HUES64 (cell line): ENCODE results near the gene SLC28A1.

Source experiments
- H3K27ac ChIP-seq: 2 replicates; pipeline ENCODE4 v1.7.0; 2013; ENCODE audit warnings: low read depth, low read length, inconsistent platforms
- H3K27me3 ChIP-seq: 2 replicates; pipeline ENCODE4 v1.6.1; 2013; ENCODE audit warnings: mild to moderate bottlenecking, low read length; ENCODE audit not compliant: insufficient read depth
- H3K36me3 ChIP-seq: 2 replicates; pipeline ENCODE4 v1.6.1; 2013; ENCODE audit warnings: mild to moderate bottlenecking, low read length; ENCODE audit not compliant: insufficient read depth
- H3K4me1 ChIP-seq: 2 replicates; pipeline ENCODE4 v1.6.1; 2013; ENCODE audit warnings: mild to moderate bottlenecking, low read length, moderate library complexity; ENCODE audit not compliant: insufficient read depth
- H3K4me3 ChIP-seq: 2 replicates; pipeline ENCODE4 v1.5.1; 2013; ENCODE audit warnings: mild to moderate bottlenecking, low read length, moderate library complexity
- H3K9ac ChIP-seq: 2 replicates; pipeline ENCODE4 v1.6.1; 2013; ENCODE audit warnings: mild to moderate bottlenecking, low read depth, low read length
- H3K9me3 ChIP-seq: 2 replicates; pipeline ENCODE4 v1.6.1; 2013; ENCODE audit warnings: low read depth, low read length; ENCODE audit not compliant: insufficient read depth
- WGBS: fragments of 150-250, 120-280 bp; methylation state at CpG from one replicate; pipeline ENCODE4 v1.1.7; 2013; ENCODE audit warnings: missing lambda C conversion rate; 5-methylcytosine and 5-hydroxymethylcytosine counted together

The SLC28A1 gene

DNA sequence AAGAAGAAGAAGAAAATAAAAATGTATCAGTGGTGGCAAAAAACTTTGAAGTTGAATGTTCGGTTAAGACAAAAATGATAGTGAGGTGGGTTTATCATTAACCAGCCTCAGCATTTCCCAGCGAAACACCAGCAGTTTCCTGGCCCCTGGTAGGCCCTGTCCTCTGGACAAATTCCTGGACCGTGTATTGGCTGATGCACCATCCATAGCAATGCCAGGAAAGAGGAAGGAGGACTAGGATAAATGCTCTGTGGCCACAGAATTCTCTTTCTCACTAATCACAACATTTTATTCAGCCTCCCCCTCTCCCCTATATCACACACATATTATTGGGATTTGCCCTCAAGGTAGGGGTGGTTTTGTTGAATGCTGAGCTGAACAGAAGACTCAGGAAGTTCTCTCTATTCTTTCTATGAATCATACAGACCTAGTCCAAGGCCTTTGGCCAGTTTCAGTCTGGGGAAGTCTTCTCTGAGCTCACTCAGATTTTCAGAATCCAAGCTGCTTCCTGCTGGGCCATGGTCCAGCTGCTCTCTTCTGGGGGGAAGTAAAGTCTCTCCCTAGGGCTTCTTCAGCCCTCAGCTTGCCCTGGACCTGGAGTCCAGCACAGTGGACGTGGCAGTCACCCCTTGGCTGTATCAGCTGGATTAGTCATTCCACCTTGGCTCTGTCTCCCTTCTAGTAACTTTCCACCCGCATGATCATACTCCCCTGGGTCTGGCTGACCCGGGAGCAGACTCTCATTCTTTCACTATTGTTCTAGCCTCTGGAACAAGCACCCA is 27.6 kb downstream of the SLC28A1 start:
- WGBS: 85% methylated on average over 6 of the region's 6 CpGs
- peaks cover 9% of the 10 kb centered on the region; the same call in 1 of the 2 replicates for H3K4me1 ChIP-seq
- H3K9ac ChIP-seq: no peak overlapping the region
- no peak overlapping the region for H3K27ac ChIP-seq
- no peaks in the 10 kb centered on the region for H3K36me3 ChIP-seq
- H3K9me3 ChIP-seq: no peaks in the 10 kb centered on the region
- no peaks in the 10 kb centered on the region for H3K27me3 ChIP-seq
- no peak overlapping the region for H3K4me3 ChIP-seq

DNA sequence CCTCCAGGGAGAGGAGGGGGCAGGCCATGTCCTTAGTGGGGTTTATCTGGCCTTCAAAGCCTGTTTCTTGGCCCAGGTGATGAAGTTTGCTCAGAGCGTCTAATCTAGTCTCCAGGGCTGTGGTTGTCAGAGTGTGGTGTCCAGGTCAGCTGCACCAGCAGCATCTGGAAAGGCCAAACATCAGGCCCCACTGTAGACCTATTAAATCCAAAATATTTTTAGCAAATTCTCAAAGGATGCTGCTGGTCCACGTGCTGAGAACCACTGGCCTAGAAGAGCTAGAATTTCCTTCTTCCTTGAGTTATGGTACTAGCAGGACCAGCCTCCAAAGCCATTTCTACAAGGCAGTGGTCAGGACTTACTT is 28.9 kb downstream of the SLC28A1 start:
- H3K4me1 ChIP-seq: peaks cover 9% of the 10 kb centered on the region; the same call in 1 of the 2 replicates
- H3K36me3 ChIP-seq: no peaks in the 10 kb centered on the region
- no peak overlapping the region for H3K9ac ChIP-seq
- H3K27me3 ChIP-seq: no peaks in the 10 kb centered on the region
- H3K27ac ChIP-seq: no peak overlapping the region
- H3K9me3 ChIP-seq: no peaks in the 10 kb centered on the region
- H3K4me3 ChIP-seq: no peak overlapping the region
- 89% methylated on average over 2 of the region's 2 CpGs for WGBS

DNA sequence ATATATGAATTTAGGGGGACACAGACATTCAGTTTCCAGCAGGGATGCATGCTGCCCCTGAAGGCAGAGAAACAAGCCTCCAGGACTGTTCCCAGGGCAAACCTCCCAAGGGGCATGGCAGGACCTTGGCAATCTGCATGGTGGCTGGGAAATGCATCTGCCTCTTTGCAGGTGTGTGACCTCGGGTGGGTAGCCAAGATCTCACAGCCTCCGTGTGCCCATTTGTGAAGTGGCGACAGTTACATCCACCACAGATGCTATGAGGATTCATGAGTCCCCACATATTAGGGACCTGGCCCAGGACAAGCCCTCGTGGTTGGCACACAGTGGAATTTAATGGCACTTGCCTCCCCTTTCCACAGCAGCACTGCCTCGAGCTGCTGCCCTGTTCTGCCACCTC is 29.9 kb downstream of the SLC28A1 start:
- H3K9me3 ChIP-seq: no peaks in the 10 kb centered on the region
- no peaks in the 10 kb centered on the region for H3K36me3 ChIP-seq
- H3K9ac ChIP-seq: no peak overlapping the region
- H3K27ac ChIP-seq: no peak overlapping the region
- H3K27me3 ChIP-seq: no peaks in the 10 kb centered on the region
- H3K4me3 ChIP-seq: no peak overlapping the region
- peaks cover 9% of the 10 kb centered on the region; the same call in 1 of the 2 replicates for H3K4me1 ChIP-seq
- WGBS: 86% methylated on average over 5 of the region's 5 CpGs

DNA sequence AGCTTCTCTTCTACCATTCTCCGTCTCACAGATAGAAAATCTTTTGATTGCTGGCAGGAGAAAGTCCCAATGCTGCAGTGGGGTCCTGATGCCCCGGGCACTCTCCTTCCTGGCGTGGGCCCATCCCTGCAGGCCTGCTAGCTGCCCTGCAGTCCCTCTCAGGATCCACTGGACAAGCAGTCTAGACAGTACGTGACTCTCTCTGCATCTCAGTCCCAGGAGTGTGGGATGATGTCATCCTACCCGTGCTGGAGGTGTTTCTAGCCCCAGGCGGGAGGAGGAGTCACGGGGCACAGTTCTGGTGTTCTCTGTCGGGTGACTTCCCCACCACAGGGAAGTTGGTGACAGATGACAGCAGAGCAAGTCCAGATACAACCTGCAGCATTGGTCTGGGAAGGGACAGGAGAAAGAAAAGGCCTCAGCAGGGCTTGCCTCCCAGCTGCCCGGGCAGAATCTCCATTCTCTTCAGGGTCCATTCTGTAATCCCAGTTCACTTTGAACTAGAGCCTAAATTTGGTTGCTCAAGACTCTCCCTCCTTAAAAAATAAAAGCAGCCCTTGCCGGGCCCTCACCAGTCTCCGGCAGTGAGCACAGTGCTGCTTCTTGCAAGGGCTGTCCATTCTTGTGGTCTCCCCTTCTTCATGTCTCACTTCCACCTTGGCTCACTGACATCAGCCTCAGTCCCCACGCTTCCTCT is 30.6 kb downstream of the SLC28A1 start:
- H3K9ac ChIP-seq: no peak overlapping the region
- WGBS: 66% methylated on average over 12 of the region's 12 CpGs
- no peaks in the 10 kb centered on the region for H3K27me3 ChIP-seq
- no peaks in the 10 kb centered on the region for H3K9me3 ChIP-seq
- H3K4me3 ChIP-seq: no peak overlapping the region
- no peaks in the 10 kb centered on the region for H3K36me3 ChIP-seq
- H3K27ac ChIP-seq: no peak overlapping the region
- peaks cover 9% of the 10 kb centered on the region; the same call in 1 of the 2 replicates for H3K4me1 ChIP-seq

DNA sequence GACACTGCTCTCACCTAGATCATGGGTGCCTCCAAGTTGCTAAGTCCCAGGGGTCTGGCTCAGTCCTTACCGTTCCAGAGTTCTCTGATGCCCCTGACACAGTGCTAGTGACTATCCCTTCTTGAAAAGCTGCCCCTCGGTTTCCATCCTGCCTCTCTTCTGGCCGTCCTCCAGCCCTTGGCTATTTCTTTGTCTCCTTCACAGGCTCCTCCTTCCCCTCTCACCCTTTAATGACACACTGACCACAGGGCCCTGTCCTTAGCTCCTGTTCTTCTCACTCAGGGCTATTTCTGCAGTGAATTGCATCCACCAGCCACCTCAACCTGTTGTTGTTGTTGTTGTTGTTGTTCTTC is 31.1 kb downstream of the SLC28A1 start:
- no peak overlapping the region for H3K4me3 ChIP-seq
- no peak overlapping the region for H3K27ac ChIP-seq
- 79% methylated on average over 3 of the region's 3 CpGs for WGBS

DNA sequence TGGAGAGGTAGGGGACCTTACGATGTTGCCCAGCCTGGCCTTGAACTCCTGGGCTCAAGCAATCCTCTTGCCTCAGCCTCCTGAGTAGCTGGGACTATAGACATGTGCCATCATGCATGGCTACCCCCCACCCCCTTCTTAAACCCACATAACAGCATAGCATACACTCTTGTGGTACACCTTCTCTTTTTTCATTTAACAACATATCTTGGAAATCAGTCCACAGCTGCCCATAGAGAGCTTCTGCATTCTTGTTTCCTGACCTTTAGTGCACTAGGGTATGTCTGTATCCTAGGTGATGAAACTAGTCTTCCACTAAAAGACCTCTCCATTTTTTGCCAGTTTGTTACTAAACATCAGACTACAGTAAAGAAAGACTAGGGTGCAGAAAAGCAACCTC is 33.0 kb downstream of the SLC28A1 start:
- Histone ChIP-seq H3K4me1 (peaks cover 9% of the 10 kb centered on the region; the same call in 1 of the 2 replicates), H3K9ac (no peak overlapping the region)
- WGBS: 92% methylated on average over 1 of the region's 1 CpG

More for the DNA sequence above, 31.1 kb downstream of the SLC28A1 start:
- peaks cover 9% of the 10 kb centered on the region; the same call in 1 of the 2 replicates for H3K4me1 ChIP-seq
- H3K36me3 ChIP-seq: no peaks in the 10 kb centered on the region
- H3K9me3 ChIP-seq: no peaks in the 10 kb centered on the region
- no peaks in the 10 kb centered on the region for H3K27me3 ChIP-seq
- no peak overlapping the region for H3K9ac ChIP-seq

DNA sequence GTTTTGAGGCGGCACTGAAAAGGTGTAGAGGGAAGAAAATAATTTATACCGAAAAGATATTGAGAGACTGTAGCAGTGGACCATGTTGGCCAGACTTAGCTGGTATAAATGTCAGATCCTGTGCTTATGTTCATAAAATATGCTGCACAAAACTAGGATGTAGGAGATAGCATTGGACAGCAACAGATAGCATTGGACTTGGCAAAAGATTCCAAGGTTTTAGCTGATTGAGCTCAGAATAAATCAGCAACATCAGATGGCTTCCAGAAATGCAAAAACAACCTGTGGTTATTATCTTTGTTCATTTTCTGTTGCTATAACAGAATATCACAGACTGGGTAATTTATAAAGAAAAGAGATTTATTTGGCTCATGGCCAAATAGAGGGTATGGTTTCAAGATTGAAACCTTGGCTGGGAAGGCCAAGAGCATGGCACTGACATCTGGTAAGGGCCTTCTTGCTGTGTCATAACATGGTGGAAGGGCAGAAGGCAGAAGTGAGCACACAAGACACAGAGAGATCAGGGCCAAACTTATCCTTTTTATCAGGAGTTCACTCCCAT is 34.7 kb downstream of the SLC28A1 start:
- Histone ChIP-seq H3K9me3 (no peaks in the 10 kb centered on the region), H3K4me1 (peaks cover 9% of the 10 kb centered on the region; the same call in 1 of the 2 replicates), H3K36me3 (no peaks in the 10 kb centered on the region), H3K4me3 (no peak overlapping the region), H3K27ac (no peak overlapping the region), H3K9ac (no peak overlapping the region), H3K27me3 (no peaks in the 10 kb centered on the region)
- 91% methylated on average over 2 of the region's 2 CpGs for WGBS

More for the DNA sequence above, 33.0 kb downstream of the SLC28A1 start:
- no peaks in the 10 kb centered on the region for H3K9me3 ChIP-seq
- H3K27me3 ChIP-seq: no peaks in the 10 kb centered on the region
- no peak overlapping the region for H3K4me3 ChIP-seq
- H3K27ac ChIP-seq: no peak overlapping the region
- no peaks in the 10 kb centered on the region for H3K36me3 ChIP-seq

DNA sequence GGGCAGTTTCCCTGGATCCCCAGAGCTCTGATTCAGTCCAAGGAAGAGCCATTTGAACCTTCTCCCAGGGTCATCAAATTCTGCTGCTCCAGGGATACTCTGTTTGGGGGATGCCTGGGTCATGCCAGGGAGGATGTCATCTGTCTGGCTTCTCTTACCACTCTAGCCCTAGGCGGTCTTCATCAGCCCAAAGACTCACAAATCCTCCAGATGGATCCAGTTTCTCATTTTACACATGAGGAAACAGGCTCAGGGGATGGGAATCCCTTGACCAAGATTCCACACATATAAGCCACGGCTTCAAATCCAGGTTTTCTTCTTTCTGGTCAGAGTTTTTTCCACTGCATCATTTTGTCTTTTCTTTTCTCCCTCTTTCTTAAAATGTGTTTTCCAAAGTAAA is 36.7 kb downstream of the SLC28A1 start:
- 89% methylated on average over 2 of the region's 2 CpGs for WGBS
- H3K27me3 ChIP-seq: no peaks in the 10 kb centered on the region
- no peaks in the 10 kb centered on the region for H3K4me1 ChIP-seq
- no peaks in the 10 kb centered on the region for H3K36me3 ChIP-seq
- no peak overlapping the region for H3K27ac ChIP-seq
- H3K4me3 ChIP-seq: no peak overlapping the region
- no peak overlapping the region for H3K9ac ChIP-seq
- no peaks in the 10 kb centered on the region for H3K9me3 ChIP-seq

DNA sequence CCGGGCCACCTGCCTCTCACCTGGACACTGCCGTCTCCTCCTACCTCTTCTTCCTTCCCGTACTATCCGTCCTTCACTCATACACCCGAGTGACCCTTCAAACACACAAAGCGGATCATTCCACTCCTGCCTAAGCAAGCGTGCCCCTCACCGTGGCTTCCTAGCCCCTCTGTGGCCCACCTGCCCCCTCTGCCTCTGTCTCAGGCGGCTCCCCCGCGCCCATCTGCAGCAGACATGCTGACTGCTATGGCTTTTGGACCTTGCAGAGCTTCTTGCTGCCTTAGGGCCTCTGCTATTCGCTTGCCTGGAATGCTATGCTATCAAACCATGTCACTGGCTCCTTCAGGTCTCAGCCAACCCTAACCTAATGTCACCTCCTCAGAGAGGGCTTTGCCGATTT is 38.1 kb downstream of the SLC28A1 start:
- Histone ChIP-seq H3K9ac (no peak overlapping the region), H3K4me3 (no peak overlapping the region), H3K36me3 (no peaks in the 10 kb centered on the region), H3K27ac (no peak overlapping the region), H3K9me3 (no peaks in the 10 kb centered on the region), H3K27me3 (no peaks in the 10 kb centered on the region), H3K4me1 (no peaks in the 10 kb centered on the region)
- WGBS: 90% methylated on average over 13 of the region's 13 CpGs

DNA sequence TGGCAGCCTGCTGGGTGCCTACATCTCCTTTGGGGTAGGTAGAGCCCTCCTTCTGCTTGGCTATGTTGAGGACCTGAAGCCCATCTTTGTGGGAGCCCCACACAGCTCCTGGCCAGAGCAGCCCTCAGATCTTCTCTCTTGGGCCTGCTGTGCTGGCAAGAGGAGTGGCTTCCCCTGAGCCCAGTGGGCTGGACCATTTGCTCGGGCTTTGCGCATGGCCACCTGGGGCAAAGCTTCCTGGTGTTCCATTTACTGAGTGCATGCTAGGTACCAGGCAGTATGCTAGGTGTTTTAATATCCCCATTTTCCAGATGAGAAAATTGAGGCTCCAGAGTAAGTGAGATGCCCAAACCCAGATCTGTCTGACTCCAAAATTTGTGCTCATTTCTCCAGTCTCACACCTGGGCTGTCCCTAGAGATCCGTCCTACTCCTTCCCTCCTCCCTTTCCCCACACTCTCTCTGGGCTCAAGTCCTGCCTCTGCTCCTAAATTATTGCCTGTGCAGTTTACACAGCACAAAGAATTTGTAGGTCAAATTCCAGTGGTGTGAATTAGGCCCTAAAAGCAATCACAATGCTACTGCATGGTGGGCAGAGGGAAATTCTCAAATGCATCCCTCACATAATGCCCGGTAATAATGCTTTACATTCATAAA is 39.7 kb downstream of the SLC28A1 start:
- no peak overlapping the region for H3K9ac ChIP-seq

More for the DNA sequence above, 39.7 kb downstream of the SLC28A1 start:
- Histone ChIP-seq H3K27ac (no peak overlapping the region), H3K4me3 (no peak overlapping the region), H3K4me1 (no peaks in the 10 kb centered on the region), H3K36me3 (no peaks in the 10 kb centered on the region), H3K9me3 (no peaks in the 10 kb centered on the region), H3K27me3 (no peaks in the 10 kb centered on the region)
- 83% methylated on average over 4 of the region's 4 CpGs for WGBS
